PC-9 (cell line): ENCODE measurements around the gene SIGLEC12. TPM values are rescaled to one million over a fixed set of nuclear protein-coding genes. Genes with fewer than 3 reads are reported as not detected.

Experiments
- BruUV-seq: library from RNA; stranded (reverse); fragments of 400-500 nt; replicated peaks from 2 replicates; lab custom pipeline; 2021; lab: Mats Ljungman, UMichigan
- CTCF ChIA-PET: fragments of 300-600 bp; sonication (Branson Sonifier 250); formaldehyde crosslinking; loops from one replicate; lab custom pipeline; 2022; ENCODE audit warnings: antibody characterized with exemption; lab: Charles Lee
- POLR2A ChIA-PET: fragments of 300-600 bp; sonication (Branson Sonifier 250); formaldehyde crosslinking; loops from one replicate; lab custom pipeline; 2022; ENCODE audit warnings: antibody characterized with exemption; ENCODE audit not compliant: unreplicated experiment; lab: Charles Lee
- DNase-seq, 2 experiments: peaks; one replicate each; pipeline versions ENCODE4 v3.0.0 to v3.0.0-alpha.2; 2015 to 2022; ENCODE audit warnings: mixed read lengths in 1 of 2
- H2AFZ ChIP-seq: fragments of 200-600 bp; sonication (generic); 2 replicates; pipeline ENCODE4 v1.8.1; 2017; ENCODE audit warnings: antibody characterized with exemption
- H3F3A ChIP-seq: fragments of 200-600 bp; sonication (generic); 2 replicates; pipeline ENCODE4 v1.8.1; 2017; ENCODE audit warnings: antibody characterized with exemption, mild to moderate bottlenecking, low read depth; ENCODE audit not compliant: insufficient read depth
- H3K27ac ChIP-seq: fragments of 200-600 bp; sonication (generic); 2 replicates; pipeline ENCODE4 v1.6.1; 2016; ENCODE audit warnings: mixed run types
- H3K27me3 ChIP-seq: fragments of 200-600 bp; sonication (generic); 2 replicates; pipeline ENCODE4 v1.6.1; 2016; ENCODE audit warnings: low read depth, mixed run types; ENCODE audit not compliant: insufficient read depth
- H3K36me3 ChIP-seq: fragments of 200-600 bp; sonication (generic); 2 replicates; pipeline ENCODE4 v1.6.1; 2016; ENCODE audit warnings: low read depth, mixed run types
- H3K4me1 ChIP-seq: fragments of 200-600 bp; sonication (generic); replicated peaks from 2 replicates; pipeline ENCODE4 v1.6.1; 2016; ENCODE audit warnings: mixed run types; ENCODE audit not compliant: insufficient read depth
- H3K4me2 ChIP-seq: fragments of 200-600 bp; sonication (generic); 2 replicates; pipeline ENCODE4 v1.6.1; 2017; ENCODE audit warnings: mixed run types
- H3K4me3 ChIP-seq: fragments of 200-600 bp; sonication (generic); 2 replicates; pipeline ENCODE4 v1.6.1; 2016; ENCODE audit warnings: mixed run types
- H3K79me2 ChIP-seq: fragments of 200-600 bp; sonication (generic); 2 replicates; pipeline ENCODE4 v1.6.1; 2017; ENCODE audit warnings: low read depth, mixed run types
- H3K9me2 ChIP-seq: fragments of 200-600 bp; sonication (generic); 2 replicates; pipeline ENCODE4 v1.8.1; 2017; ENCODE audit warnings: mild to moderate bottlenecking; ENCODE audit not compliant: insufficient read depth
- H3K9me3 ChIP-seq: fragments of 200-600 bp; sonication (generic); 2 replicates; pipeline ENCODE4 v1.8.1; 2016; ENCODE audit warnings: low read depth; ENCODE audit not compliant: insufficient read depth
- H4K20me1 ChIP-seq: fragments of 200-600 bp; sonication (generic); 2 replicates; pipeline ENCODE4 v1.8.1; 2017; ENCODE audit not compliant: insufficient read depth
- EZH2 ChIP-seq: fragments of 200-600 bp; sonication (generic); IDR thresholded peaks from 2 replicates; pipeline ENCODE4 v1.8.0; 2017; ENCODE audit warnings: antibody characterized with exemption, low read depth
- intact Hi-C: fragments of 100-400 bp; cut with micrococcal nuclease; formaldehyde crosslinking; loops from one replicate; pipeline ENCODE4 v1.10.0; 2022; ENCODE audit not compliant: unreplicated experiment
- total RNA-seq: library from RNA; stranded (reverse); gene quantifications from 2 replicates; pipeline ENCODE4 v1.2.3, GENCODE V29; 2021
- TF ChIP-seq, protein P1 (sequence below): fragments of 200-600 bp; sonication (generic); conservative IDR thresholded peaks from 2 replicates; pipeline ENCODE4 v1.6.1; 2017; ENCODE audit warnings: mixed run types, antibody characterized with exemption, mild to moderate bottlenecking, moderate library complexity

The SIGLEC12 gene
- total RNA-seq, 1 experiment from 2014 or later, result not detected

GRCh38 chr19:51514866-51515481, 13.4 kb upstream of the SIGLEC12 start:
- DNase-seq, result no peak
- no peak overlapping the region for H3K4me2 ChIP-seq
- H3K9me3 ChIP-seq, result no peaks in the 10 kb centered on the region
- intact Hi-C loops, result loop anchor here (1.0 kb wide), 2 partner anchors 153 to 177 kb away; no protein-coding TSS in a partner anchor
- no peaks in the 10 kb centered on the region for H3K79me2 ChIP-seq
- no peaks in the 10 kb centered on the region for H3K4me1 ChIP-seq
- no peak overlapping the region for H3K27ac ChIP-seq
- ChIA-PET POLR2A (no interaction called here), CTCF (interaction anchor here (1.1 kb wide), 1 partner anchor 152 kb away, joined by 4 read pairs; no protein-coding TSS in a partner anchor)
- TF ChIP-seq EZH2, result no peak
- TF ChIP-seq, protein P1, sequence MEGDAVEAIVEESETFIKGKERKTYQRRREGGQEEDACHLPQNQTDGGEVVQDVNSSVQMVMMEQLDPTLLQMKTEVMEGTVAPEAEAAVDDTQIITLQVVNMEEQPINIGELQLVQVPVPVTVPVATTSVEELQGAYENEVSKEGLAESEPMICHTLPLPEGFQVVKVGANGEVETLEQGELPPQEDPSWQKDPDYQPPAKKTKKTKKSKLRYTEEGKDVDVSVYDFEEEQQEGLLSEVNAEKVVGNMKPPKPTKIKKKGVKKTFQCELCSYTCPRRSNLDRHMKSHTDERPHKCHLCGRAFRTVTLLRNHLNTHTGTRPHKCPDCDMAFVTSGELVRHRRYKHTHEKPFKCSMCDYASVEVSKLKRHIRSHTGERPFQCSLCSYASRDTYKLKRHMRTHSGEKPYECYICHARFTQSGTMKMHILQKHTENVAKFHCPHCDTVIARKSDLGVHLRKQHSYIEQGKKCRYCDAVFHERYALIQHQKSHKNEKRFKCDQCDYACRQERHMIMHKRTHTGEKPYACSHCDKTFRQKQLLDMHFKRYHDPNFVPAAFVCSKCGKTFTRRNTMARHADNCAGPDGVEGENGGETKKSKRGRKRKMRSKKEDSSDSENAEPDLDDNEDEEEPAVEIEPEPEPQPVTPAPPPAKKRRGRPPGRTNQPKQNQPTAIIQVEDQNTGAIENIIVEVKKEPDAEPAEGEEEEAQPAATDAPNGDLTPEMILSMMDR, result peak; percentile 89
- H4K20me1 ChIP-seq, result no peaks in the 10 kb centered on the region
- H3K9me2 ChIP-seq, result no peaks in the 10 kb centered on the region
- peaks cover 28% of the 10 kb centered on the region; the same call in 1 of the 2 replicates for H3K27me3 ChIP-seq
- H3K4me3 ChIP-seq, result no peak overlapping the region
- no peaks in the 10 kb centered on the region for H3K36me3 ChIP-seq
- H3F3A ChIP-seq, result no peaks in the 10 kb centered on the region
- H2AFZ ChIP-seq, result no peak overlapping the region
- BruUV-seq, result no TSS peak

GRCh38 chr19:51513968-51514367, 12.4 kb upstream of the SIGLEC12 start:
- no peaks in the 10 kb centered on the region for H3K9me2 ChIP-seq
- H4K20me1 ChIP-seq, result no peaks in the 10 kb centered on the region
- no peak for TF ChIP-seq EZH2
- TF ChIP-seq, protein P1, result no peak
- no peaks in the 10 kb centered on the region for H3K79me2 ChIP-seq
- ChIA-PET POLR2A (no interaction called here), CTCF (interaction anchor here (0.5 kb wide), 1 partner anchor 57 kb away, joined by 11 read pairs; the partner anchor contains the start of gene ZNF175)
- peaks cover 33% of the 10 kb centered on the region; the same call in 1 of the 2 replicates for H3K27me3 ChIP-seq
- no peaks in the 10 kb centered on the region for H3K9me3 ChIP-seq
- no peak overlapping the region for H3K27ac ChIP-seq
- H3K4me3 ChIP-seq, result no peak overlapping the region
- no peak for DNase-seq
- H3F3A ChIP-seq, result no peaks in the 10 kb centered on the region
- H3K4me2 ChIP-seq, result no peak overlapping the region
- intact Hi-C loops, result no loop called here
- no peak overlapping the region for H2AFZ ChIP-seq
- H3K36me3 ChIP-seq, result no peaks in the 10 kb centered on the region
- no peaks in the 10 kb centered on the region for H3K4me1 ChIP-seq
- BruUV-seq, result no TSS peak

DNA sequence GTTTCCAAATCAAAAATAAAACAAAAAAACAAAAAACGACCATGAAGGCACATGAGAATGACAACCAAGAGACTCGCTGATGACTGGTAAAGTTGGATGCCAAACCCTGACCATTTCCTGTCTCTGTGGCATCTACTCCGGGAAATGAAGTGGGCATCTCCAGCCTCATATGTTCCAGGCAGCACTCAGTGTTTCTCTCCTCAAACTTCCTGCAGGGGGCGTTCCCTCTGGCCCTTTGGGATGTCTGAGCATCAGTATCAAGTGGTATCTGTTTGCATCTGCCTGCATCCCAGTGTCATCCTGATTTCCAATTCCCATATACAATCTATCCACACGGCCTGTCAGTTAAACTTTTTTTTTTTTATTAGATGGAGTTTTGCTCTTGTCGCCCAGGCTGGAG, 9.8 kb upstream of the SIGLEC12 start:
- Histone ChIP-seq H4K20me1 (no peaks in the 10 kb centered on the region), H3K4me2 (no peak overlapping the region), H3K36me3 (no peaks in the 10 kb centered on the region), H2AFZ (no peak overlapping the region), H3F3A (no peaks in the 10 kb centered on the region), H3K27ac (no peak overlapping the region), H3K79me2 (no peaks in the 10 kb centered on the region), H3K4me1 (no peaks in the 10 kb centered on the region), H3K9me3 (no peaks in the 10 kb centered on the region), H3K4me3 (no peak overlapping the region), H3K9me2 (no peaks in the 10 kb centered on the region), H3K27me3 (peaks cover 34% of the 10 kb centered on the region; the same call in 1 of the 2 replicates)
- TF ChIP-seq, protein P1, result peak; percentile 38; the same call in 1 of the 2 replicates
- TF ChIP-seq EZH2, result no peak
- intact Hi-C loops, result no loop called here
- no TSS peak for BruUV-seq
- ChIA-PET POLR2A (no interaction called here), CTCF (no interaction called here)
- no peak for DNase-seq
